ENCODE measurements around the gene MAP4K4. TPM values are rescaled to one million over a fixed set of nuclear protein-coding genes. Genes with fewer than 3 reads are reported as not detected.

The MAP4K4 gene
- total RNA-seq, 1 experiment from 2014 or later: 2.7 TPM

DNA sequence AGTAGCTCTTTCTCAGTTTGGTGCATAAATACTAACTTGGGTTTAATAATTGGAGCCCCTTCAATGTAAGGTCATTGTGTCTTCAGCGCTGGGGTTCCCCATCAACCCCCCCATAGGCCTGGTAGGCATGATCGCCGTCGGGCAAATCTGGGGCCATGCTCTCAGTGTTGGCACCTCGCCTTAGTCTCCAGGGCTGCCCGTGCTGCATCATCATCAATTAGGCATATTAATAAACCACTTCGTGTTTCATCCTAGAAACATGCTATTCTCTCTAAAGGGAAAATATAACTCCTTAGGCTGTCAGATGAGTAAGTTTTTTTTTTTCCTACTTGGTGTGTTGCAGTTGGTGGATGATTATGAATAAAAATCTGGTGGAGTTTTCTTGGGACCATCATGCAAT, 197.5 kb downstream of the MAP4K4 start:
- DNase-seq: no peak
- Histone ChIP-seq H3K36me3 (ENCODE audit: insufficient read depth, low read length) (no peaks in the 10 kb centered on the region), H3K27me3 (ENCODE audit: low read length) (no peaks in the 10 kb centered on the region), H3K4me1 (ENCODE audit: low read length) (no peaks in the 10 kb centered on the region), H3K27ac (ENCODE audit: low read length) (no peak overlapping the region), H4K20me1 (ENCODE audit: insufficient read depth, low read depth, low read length) (no peaks in the 10 kb centered on the region), H3K4me3 (ENCODE audit: low read length) (no peak overlapping the region), H3K9ac (ENCODE audit: low read length) (no peak overlapping the region), H2AFZ (ENCODE audit: low read length) (no peak overlapping the region), H3K79me2 (ENCODE audit: low read length) (no peaks in the 10 kb centered on the region), H3K4me2 (ENCODE audit: low read depth, low read length, poor library complexity, severe bottlenecking) (no peak overlapping the region), H3K9me2 (replicated peaks; ENCODE audit: insufficient read depth, low read length) (no peaks in the 10 kb centered on the region), H3K9me3 (ENCODE audit: low read length) (no peaks in the 10 kb centered on the region)

DNA sequence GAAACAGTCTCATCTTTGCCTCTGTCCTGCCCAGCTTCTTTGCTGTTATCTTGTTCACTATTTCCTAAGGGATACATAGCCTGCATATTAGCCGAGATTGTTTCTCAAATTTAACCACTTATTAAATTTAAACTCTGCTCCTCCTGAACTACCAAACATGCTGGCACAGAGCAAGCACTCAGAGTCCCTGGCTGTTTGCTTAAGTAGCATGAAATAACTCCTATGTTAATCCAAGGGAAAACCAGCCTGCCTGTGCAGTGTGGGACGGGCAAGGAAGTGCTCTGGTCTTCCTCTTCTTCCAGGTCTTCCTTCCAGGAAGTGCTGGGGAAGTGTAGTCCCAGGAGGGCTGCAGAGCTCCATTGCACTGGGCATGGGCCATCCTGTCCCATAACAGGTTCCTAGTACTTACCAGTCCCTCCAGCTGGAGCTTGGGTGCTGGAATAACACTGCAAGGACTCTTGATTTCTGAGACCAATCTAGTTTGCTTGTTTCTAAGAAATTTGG, 198.4 kb downstream of the MAP4K4 start:
- Histone ChIP-seq H3K79me2 (ENCODE audit: low read length) (no peaks in the 10 kb centered on the region), H3K9ac (ENCODE audit: low read length) (no peak overlapping the region), H3K4me2 (ENCODE audit: low read depth, low read length, poor library complexity, severe bottlenecking) (no peak overlapping the region), H3K9me3 (ENCODE audit: low read length) (no peaks in the 10 kb centered on the region), H3K4me3 (ENCODE audit: low read length) (no peak overlapping the region), H3K9me2 (replicated peaks; ENCODE audit: insufficient read depth, low read length) (no peaks in the 10 kb centered on the region), H3K36me3 (ENCODE audit: insufficient read depth, low read length) (no peaks in the 10 kb centered on the region), H3K4me1 (ENCODE audit: low read length) (no peaks in the 10 kb centered on the region), H4K20me1 (ENCODE audit: insufficient read depth, low read depth, low read length) (no peaks in the 10 kb centered on the region), H3K27ac (ENCODE audit: low read length) (no peak overlapping the region), H3K27me3 (ENCODE audit: low read length) (no peaks in the 10 kb centered on the region), H2AFZ (ENCODE audit: low read length) (no peak overlapping the region)
- DNase-seq: no peak

DNA sequence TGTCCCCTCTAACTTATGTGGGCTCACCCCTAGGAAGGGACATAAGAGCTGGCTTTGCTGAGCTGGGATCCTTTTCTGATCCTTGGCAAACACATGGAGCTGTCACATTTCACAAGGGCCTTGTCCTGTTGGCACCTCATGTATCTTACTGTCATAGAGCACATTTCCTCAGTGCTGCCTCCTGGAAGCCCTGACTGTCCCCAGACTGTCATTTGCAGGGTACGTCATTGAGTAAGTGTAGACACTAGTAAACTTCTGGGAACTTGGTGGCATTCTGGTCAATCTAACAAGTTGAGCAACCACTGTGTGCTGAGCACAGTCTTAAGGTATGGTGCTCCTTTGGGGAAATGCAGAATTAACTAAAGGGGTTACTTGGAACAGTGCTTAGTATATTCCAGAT, 199.8 kb downstream of the MAP4K4 start:
- DNase-seq: no peak

DNA sequence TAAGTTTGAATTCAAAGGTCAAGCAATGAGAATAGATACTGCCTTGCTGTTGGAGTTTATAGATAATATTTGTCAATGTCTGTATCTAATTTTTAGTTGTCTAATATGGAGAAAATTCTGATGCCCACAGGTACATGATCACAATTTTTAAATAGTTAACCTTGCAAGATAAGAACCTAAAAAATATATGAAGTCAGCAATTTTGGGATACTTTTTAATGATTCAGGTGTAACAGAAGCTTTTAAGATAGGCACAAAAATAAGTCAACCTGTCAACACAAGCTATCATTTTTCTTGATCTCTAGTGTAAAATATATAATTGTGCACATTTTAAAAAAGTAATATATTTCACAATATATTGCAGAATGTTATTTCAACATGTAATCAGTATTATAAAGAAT, 201.8 kb downstream of the MAP4K4 start:
- no peaks in the 10 kb centered on the region for H3K4me1 ChIP-seq (ENCODE audit: low read length)
- H3K9me3 ChIP-seq (ENCODE audit: low read length): no peaks in the 10 kb centered on the region
- no peak overlapping the region for H2AFZ ChIP-seq (ENCODE audit: low read length)
- no peak overlapping the region for H3K27ac ChIP-seq (ENCODE audit: low read length)
- H3K27me3 ChIP-seq (ENCODE audit: low read length): no peaks in the 10 kb centered on the region
- H3K4me3 ChIP-seq (ENCODE audit: low read length): no peak overlapping the region
- H3K4me2 ChIP-seq (ENCODE audit: low read depth, low read length, poor library complexity, severe bottlenecking): no peak overlapping the region
- no peaks in the 10 kb centered on the region for H4K20me1 ChIP-seq (ENCODE audit: insufficient read depth, low read depth, low read length)
- H3K36me3 ChIP-seq (ENCODE audit: insufficient read depth, low read length): no peaks in the 10 kb centered on the region
- DNase-seq: no peak
- H3K9ac ChIP-seq (ENCODE audit: low read length): no peak overlapping the region
- H3K79me2 ChIP-seq (ENCODE audit: low read length): no peaks in the 10 kb centered on the region
- H3K9me2 ChIP-seq (replicated peaks; ENCODE audit: insufficient read depth, low read length): no peaks in the 10 kb centered on the region

More for the DNA sequence above, 199.8 kb downstream of the MAP4K4 start:
- Histone ChIP-seq H3K27ac (ENCODE audit: low read length) (no peak overlapping the region), H3K4me1 (ENCODE audit: low read length) (no peaks in the 10 kb centered on the region), H3K36me3 (ENCODE audit: insufficient read depth, low read length) (no peaks in the 10 kb centered on the region), H3K9ac (ENCODE audit: low read length) (no peak overlapping the region), H2AFZ (ENCODE audit: low read length) (no peak overlapping the region), H3K4me3 (ENCODE audit: low read length) (no peak overlapping the region), H4K20me1 (ENCODE audit: insufficient read depth, low read depth, low read length) (no peaks in the 10 kb centered on the region), H3K9me2 (replicated peaks; ENCODE audit: insufficient read depth, low read length) (no peaks in the 10 kb centered on the region), H3K4me2 (ENCODE audit: low read depth, low read length, poor library complexity, severe bottlenecking) (no peak overlapping the region), H3K27me3 (ENCODE audit: low read length) (no peaks in the 10 kb centered on the region), H3K79me2 (ENCODE audit: low read length) (no peaks in the 10 kb centered on the region), H3K9me3 (ENCODE audit: low read length) (no peaks in the 10 kb centered on the region)

DNA sequence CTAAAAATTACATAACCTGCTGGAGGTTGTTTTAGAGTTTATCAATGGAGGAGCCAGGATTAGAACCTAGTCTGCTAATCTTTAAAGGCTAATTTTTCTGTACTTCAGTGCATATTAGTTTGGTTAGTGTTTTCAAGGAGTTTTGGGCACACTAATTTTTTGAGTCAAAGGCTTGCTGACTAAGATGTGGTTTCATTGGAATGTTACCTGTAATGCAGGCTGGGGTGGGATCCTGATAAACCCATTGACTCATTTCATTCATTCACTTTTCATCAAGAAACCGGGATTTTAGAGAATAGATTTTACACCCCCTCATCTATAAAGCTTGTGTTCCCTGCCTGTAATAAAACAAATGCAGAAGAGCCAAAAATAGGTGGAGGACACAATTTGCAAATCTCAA, 202.4 kb downstream of the MAP4K4 start:
- no peaks in the 10 kb centered on the region for H3K4me1 ChIP-seq (ENCODE audit: low read length)
- H3K9me2 ChIP-seq (replicated peaks; ENCODE audit: insufficient read depth, low read length): no peaks in the 10 kb centered on the region
- H3K9ac ChIP-seq (ENCODE audit: low read length): no peak overlapping the region
- no peaks in the 10 kb centered on the region for H3K79me2 ChIP-seq (ENCODE audit: low read length)
- no peaks in the 10 kb centered on the region for H3K36me3 ChIP-seq (ENCODE audit: insufficient read depth, low read length)
- H3K9me3 ChIP-seq (ENCODE audit: low read length): no peaks in the 10 kb centered on the region
- H3K27me3 ChIP-seq (ENCODE audit: low read length): no peaks in the 10 kb centered on the region
- DNase-seq: no peak
- no peak overlapping the region for H3K4me2 ChIP-seq (ENCODE audit: low read depth, low read length, poor library complexity, severe bottlenecking)
- no peaks in the 10 kb centered on the region for H4K20me1 ChIP-seq (ENCODE audit: insufficient read depth, low read depth, low read length)
- H2AFZ ChIP-seq (ENCODE audit: low read length): no peak overlapping the region
- no peak overlapping the region for H3K4me3 ChIP-seq (ENCODE audit: low read length)
- no peak overlapping the region for H3K27ac ChIP-seq (ENCODE audit: low read length)

DNA sequence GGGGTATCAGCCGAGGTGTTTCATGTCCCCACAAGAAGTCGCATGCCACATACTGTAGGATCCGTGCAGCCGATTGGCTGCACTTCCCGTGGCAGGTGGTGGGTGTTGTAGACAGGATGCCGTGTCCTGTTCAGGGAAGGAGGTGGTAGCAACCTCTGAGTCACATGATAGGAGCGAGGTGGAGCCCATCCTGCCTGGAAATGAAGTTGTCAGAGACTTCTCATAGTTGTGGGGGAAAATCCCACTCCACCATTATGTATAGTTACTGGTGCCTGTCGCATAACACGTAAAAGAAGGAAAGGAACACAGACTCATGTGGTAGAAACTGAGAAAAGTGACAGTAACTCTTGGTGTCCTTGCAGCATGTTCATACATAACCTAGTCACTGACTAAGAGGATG, 202.9 kb downstream of the MAP4K4 start:
- H3K36me3 ChIP-seq (ENCODE audit: insufficient read depth, low read length): no peaks in the 10 kb centered on the region
- H3K4me2 ChIP-seq (ENCODE audit: low read depth, low read length, poor library complexity, severe bottlenecking): no peak overlapping the region
- H3K9me2 ChIP-seq (replicated peaks; ENCODE audit: insufficient read depth, low read length): no peaks in the 10 kb centered on the region
- no peak overlapping the region for H2AFZ ChIP-seq (ENCODE audit: low read length)
- no peak overlapping the region for H3K27ac ChIP-seq (ENCODE audit: low read length)
- no peaks in the 10 kb centered on the region for H3K27me3 ChIP-seq (ENCODE audit: low read length)
- H4K20me1 ChIP-seq (ENCODE audit: insufficient read depth, low read depth, low read length): no peaks in the 10 kb centered on the region
- H3K9me3 ChIP-seq (ENCODE audit: low read length): no peaks in the 10 kb centered on the region
- no peaks in the 10 kb centered on the region for H3K4me1 ChIP-seq (ENCODE audit: low read length)
- H3K79me2 ChIP-seq (ENCODE audit: low read length): no peaks in the 10 kb centered on the region
- no peak overlapping the region for H3K4me3 ChIP-seq (ENCODE audit: low read length)
- no peak for DNase-seq
- H3K9ac ChIP-seq (ENCODE audit: low read length): no peak overlapping the region

DNA sequence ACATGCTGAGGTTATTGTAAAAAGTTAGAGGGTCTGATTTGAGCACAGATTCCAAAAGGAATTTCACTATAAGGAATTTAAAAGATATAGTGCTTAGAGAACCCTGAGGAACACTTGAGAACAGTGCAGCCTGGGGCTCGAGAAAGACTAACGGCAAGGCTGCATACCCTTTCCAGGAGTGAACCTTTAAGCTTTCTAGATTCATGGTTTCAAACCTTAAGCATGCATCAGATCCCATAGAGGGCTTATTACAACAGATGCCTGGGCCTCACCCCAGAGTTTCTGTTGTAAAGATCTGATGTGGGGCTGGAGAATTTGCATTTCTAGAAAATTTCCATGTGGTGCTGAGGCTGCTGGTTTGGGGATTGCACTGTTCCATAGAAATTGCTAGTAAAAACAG, 203.7 kb downstream of the MAP4K4 start:
- Histone ChIP-seq H3K36me3 (ENCODE audit: insufficient read depth, low read length) (no peaks in the 10 kb centered on the region), H3K4me3 (ENCODE audit: low read length) (no peak overlapping the region), H3K9ac (ENCODE audit: low read length) (no peak overlapping the region), H3K9me3 (ENCODE audit: low read length) (peaks cover 2% of the 10 kb centered on the region; the same call in 1 of the 2 replicates), H3K79me2 (ENCODE audit: low read length) (no peaks in the 10 kb centered on the region), H3K4me2 (ENCODE audit: low read depth, low read length, poor library complexity, severe bottlenecking) (no peak overlapping the region), H3K4me1 (ENCODE audit: low read length) (no peaks in the 10 kb centered on the region), H3K9me2 (replicated peaks; ENCODE audit: insufficient read depth, low read length) (no peaks in the 10 kb centered on the region), H3K27me3 (ENCODE audit: low read length) (no peaks in the 10 kb centered on the region), H3K27ac (ENCODE audit: low read length) (no peak overlapping the region), H2AFZ (ENCODE audit: low read length) (no peak overlapping the region), H4K20me1 (ENCODE audit: insufficient read depth, low read depth, low read length) (no peaks in the 10 kb centered on the region)
- no peak for DNase-seq

DNA sequence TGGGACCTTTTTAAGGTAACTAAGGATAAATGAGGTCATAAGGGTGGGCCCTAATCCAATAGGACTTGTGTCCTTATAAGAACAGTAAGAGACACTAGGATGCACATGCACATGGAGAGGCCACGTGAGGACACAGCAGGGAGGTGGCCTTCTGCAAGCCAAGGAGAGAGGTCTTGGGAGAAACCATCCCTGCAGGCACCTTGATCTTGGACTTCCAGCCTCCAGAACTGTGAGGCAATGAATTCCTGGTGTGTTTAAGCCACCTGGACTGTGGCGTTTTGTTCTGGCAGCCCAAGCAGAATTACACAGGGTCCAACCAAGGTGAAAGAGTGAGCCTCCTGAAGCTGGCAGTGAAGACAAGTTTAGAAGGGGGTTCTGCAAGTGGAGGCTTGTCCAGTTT, 204.7 kb downstream of the MAP4K4 start:
- Histone ChIP-seq H3K36me3 (ENCODE audit: insufficient read depth, low read length) (no peaks in the 10 kb centered on the region), H3K4me2 (ENCODE audit: low read depth, low read length, poor library complexity, severe bottlenecking) (no peak overlapping the region), H3K27ac (ENCODE audit: low read length) (no peak overlapping the region), H3K9me2 (replicated peaks; ENCODE audit: insufficient read depth, low read length) (no peaks in the 10 kb centered on the region), H3K4me3 (ENCODE audit: low read length) (no peak overlapping the region), H2AFZ (ENCODE audit: low read length) (no peak overlapping the region), H3K9ac (ENCODE audit: low read length) (no peak overlapping the region), H3K27me3 (ENCODE audit: low read length) (no peaks in the 10 kb centered on the region), H3K9me3 (ENCODE audit: low read length) (peaks cover 2% of the 10 kb centered on the region; the same call in 1 of the 2 replicates), H3K4me1 (ENCODE audit: low read length) (no peaks in the 10 kb centered on the region), H4K20me1 (ENCODE audit: insufficient read depth, low read depth, low read length) (no peaks in the 10 kb centered on the region), H3K79me2 (ENCODE audit: low read length) (no peaks in the 10 kb centered on the region)
- no peak for DNase-seq

DNA sequence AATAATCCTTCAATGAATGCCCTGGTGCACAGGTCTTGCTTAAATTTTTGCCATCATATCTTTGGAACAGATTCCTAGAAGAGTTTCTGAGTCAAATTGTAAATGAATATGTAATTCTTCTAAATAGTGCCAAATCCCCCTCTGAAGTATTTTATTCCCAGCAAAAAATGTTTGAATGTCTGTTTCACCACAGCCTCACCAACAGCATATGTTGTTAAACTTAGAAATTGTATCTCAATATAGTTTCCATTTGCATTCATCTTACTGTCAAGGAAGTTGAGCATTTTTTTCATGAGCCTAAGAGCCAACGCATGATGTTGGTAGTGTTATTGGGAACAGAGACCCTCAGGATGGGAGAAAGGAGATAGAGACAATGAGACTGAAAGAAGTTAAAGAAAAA, 207.4 kb downstream of the MAP4K4 start:
- Histone ChIP-seq H4K20me1 (ENCODE audit: insufficient read depth, low read depth, low read length) (no peaks in the 10 kb centered on the region), H3K9me2 (replicated peaks; ENCODE audit: insufficient read depth, low read length) (no peaks in the 10 kb centered on the region), H3K4me2 (ENCODE audit: low read depth, low read length, poor library complexity, severe bottlenecking) (no peak overlapping the region), H3K36me3 (ENCODE audit: insufficient read depth, low read length) (no peaks in the 10 kb centered on the region), H3K27me3 (ENCODE audit: low read length) (peaks cover 4% of the 10 kb centered on the region; the same call in 1 of the 2 replicates), H3K9me3 (ENCODE audit: low read length) (peaks cover 8% of the 10 kb centered on the region), H3K79me2 (ENCODE audit: low read length) (no peaks in the 10 kb centered on the region), H2AFZ (ENCODE audit: low read length) (no peak overlapping the region), H3K4me3 (ENCODE audit: low read length) (no peak overlapping the region), H3K27ac (ENCODE audit: low read length) (no peak overlapping the region), H3K4me1 (ENCODE audit: low read length) (no peaks in the 10 kb centered on the region), H3K9ac (ENCODE audit: low read length) (no peak overlapping the region)
- no peak for DNase-seq
